ENCODE measurements around the gene LMX1A. TPM values are rescaled to one million over a fixed set of nuclear protein-coding genes. Genes with fewer than 3 reads are reported as not detected.

Gene LMX1A
- total and polyA plus RNA-seq, 9 of the 15 experiments (the other 6 are each of a cell fraction or from before 2014, with no cell fraction given), result not detected

- no peak for TF ChIP-seq CHCHD3 (CRISPR knock-in tag; IDR thresholded peaks at IDR 0.05)
- no peak for TF ChIP-seq ETV5 (CRISPR knock-in tag; IDR thresholded peaks at IDR 0.05; ENCODE audit: low read depth)
- TF ChIP-seq ADNP (tag; IDR thresholded peaks at IDR 0.05), result no peak
- TF ChIP-seq, protein P1, sequence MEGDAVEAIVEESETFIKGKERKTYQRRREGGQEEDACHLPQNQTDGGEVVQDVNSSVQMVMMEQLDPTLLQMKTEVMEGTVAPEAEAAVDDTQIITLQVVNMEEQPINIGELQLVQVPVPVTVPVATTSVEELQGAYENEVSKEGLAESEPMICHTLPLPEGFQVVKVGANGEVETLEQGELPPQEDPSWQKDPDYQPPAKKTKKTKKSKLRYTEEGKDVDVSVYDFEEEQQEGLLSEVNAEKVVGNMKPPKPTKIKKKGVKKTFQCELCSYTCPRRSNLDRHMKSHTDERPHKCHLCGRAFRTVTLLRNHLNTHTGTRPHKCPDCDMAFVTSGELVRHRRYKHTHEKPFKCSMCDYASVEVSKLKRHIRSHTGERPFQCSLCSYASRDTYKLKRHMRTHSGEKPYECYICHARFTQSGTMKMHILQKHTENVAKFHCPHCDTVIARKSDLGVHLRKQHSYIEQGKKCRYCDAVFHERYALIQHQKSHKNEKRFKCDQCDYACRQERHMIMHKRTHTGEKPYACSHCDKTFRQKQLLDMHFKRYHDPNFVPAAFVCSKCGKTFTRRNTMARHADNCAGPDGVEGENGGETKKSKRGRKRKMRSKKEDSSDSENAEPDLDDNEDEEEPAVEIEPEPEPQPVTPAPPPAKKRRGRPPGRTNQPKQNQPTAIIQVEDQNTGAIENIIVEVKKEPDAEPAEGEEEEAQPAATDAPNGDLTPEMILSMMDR (IDR thresholded peaks at IDR 0.05 in 2 of 3, conservative IDR thresholded peaks at IDR 0.05 in 1 of 3; ENCODE audit: insufficient read depth in 2 of 3, low read depth in 1 of 3, low read length in 3 of 3), result no peak
- TF ChIP-seq ZNF347 (CRISPR knock-in tag; IDR thresholded peaks at IDR 0.05; ENCODE audit: low read depth), result no peak
- TF ChIP-seq HMGXB4 (CRISPR knock-in tag; IDR thresholded peaks at IDR 0.05), result no peak
- no peak for TF ChIP-seq CBX5 (IDR thresholded peaks at IDR 0.05; ENCODE audit: borderline replicate concordance, low read depth)
- no peak for TF ChIP-seq GATA2 (CRISPR knock-in tag; IDR thresholded peaks at IDR 0.05)
- TF ChIP-seq ZNF699 (CRISPR knock-in tag; IDR thresholded peaks at IDR 0.05; ENCODE audit: insufficient replicate concordance), result no peak
- TF ChIP-seq ZNF561 (CRISPR knock-in tag; conservative IDR thresholded peaks at IDR 0.05), result no peak
- no peak for TF ChIP-seq NFE2L1 (tag; IDR thresholded peaks at IDR 0.05; ENCODE audit: borderline replicate concordance, low read depth)
- TF ChIP-seq E4F1 (CRISPR knock-in tag; IDR thresholded peaks at IDR 0.05; ENCODE audit: borderline replicate concordance), result no peak
- TF ChIP-seq HEY1 (CRISPR knock-in tag; IDR thresholded peaks at IDR 0.05; ENCODE audit: borderline replicate concordance), result no peak
- no peak for TF ChIP-seq PRPF4 (IDR thresholded peaks at IDR 0.05; ENCODE audit: insufficient read depth, low read depth, low read length, poor library complexity, severe bottlenecking)
- no peak for TF ChIP-seq ZNF232 (CRISPR knock-in tag; IDR thresholded peaks at IDR 0.05)
- TF ChIP-seq, protein P2, sequence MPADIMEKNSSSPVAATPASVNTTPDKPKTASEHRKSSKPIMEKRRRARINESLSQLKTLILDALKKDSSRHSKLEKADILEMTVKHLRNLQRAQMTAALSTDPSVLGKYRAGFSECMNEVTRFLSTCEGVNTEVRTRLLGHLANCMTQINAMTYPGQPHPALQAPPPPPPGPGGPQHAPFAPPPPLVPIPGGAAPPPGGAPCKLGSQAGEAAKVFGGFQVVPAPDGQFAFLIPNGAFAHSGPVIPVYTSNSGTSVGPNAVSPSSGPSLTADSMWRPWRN (IDR thresholded peaks at IDR 0.05; ENCODE audit: low read depth), result no peak
- Histone ChIP-seq H4K20me1 (replicated peaks; ENCODE audit: control insufficient read depth, insufficient read depth, low read length) (no peaks in the 10 kb centered on the region), H3K79me2 (ENCODE audit: control insufficient read depth, insufficient read depth, low read length) (no peaks in the 10 kb centered on the region), H3K4me1 (replicated peaks in 1 of 2; ENCODE audit: control insufficient read depth in 2 of 2, insufficient read depth in 2 of 2, low read length in 2 of 2) (no peaks in the 10 kb centered on the region), H3K9ac (ENCODE audit: insufficient read depth in 1 of 2, low read depth in 2 of 2, low read length in 2 of 2) (no peak overlapping the region), H3K27me3 (ENCODE audit: control insufficient read depth in 2 of 2, insufficient read depth in 2 of 2, low read length in 2 of 2) (peaks cover 0 to 9% of the 10 kb centered on the region in 2 experiments; a peak in 3 of 5 replicates), H3K4me3 (no peak overlapping the region), H2AFZ (ENCODE audit: low read depth, low read length) (no peak overlapping the region), H3K4me2 (ENCODE audit: insufficient read depth, low read length) (no peak overlapping the region), H3K36me3 (ENCODE audit: control insufficient read depth, insufficient read depth, low read length) (no peaks in the 10 kb centered on the region), H3K9me3 (replicated peaks; ENCODE audit: control insufficient read depth, insufficient read depth, low read depth, low read length) (no peaks in the 10 kb centered on the region), H3K9me1 (ENCODE audit: control insufficient read depth, insufficient read depth, low read length) (no peaks in the 10 kb centered on the region), H3K27ac (ENCODE audit: extremely low read depth, low read depth, low read length) (no peak overlapping the region)
- BruUV-seq (replicated peaks), result no TSS peak
- in situ Hi-C loops (cut with MboI), result no loop called here
- no peak for FAIRE-seq
- no peak for ATAC-seq
- intact Hi-C loops (cut with micrococcal nuclease), result no loop called here
- POLR2A ChIA-PET, result interaction anchor here (1.3 kb wide), 1 partner anchor 37 kb away, joined by 4 read pairs; no protein-coding TSS in a partner anchor
- 0% methylated on average over 3 of the region's 3 CpGs for WGBS (ENCODE audit: insufficient coverage, low coverage, missing lambda C conversion rate)
- no peak for DNase-seq (ENCODE audit: extremely low read depth in 1 of 4, low spot score in 3 of 4)
- CTCF ChIA-PET (ENCODE audit: low intra/inter-chr PET ratio), result no interaction called here
Measured at GRCh38 chr1:165287329-165287728, 69.2 kb downstream of the LMX1A start.
